GM13976 (cell line): ENCODE data around the gene HTR3A.
"Not testable (repeated sequence)": the region's sequence is repeated elsewhere in the genome, so short reads cannot be mapped to it uniquely, and the experiment has no call there.

Experiments
- DNase-seq: peaks from one replicate; pipeline ENCODE4 v3.0.0; 2012; ENCODE audit warnings: low spot score
- in situ Hi-C: fragments of 300-500 bp; cut with MboI; formaldehyde crosslinking; loops from one replicate; pipeline ENCODE4 v1.12.0; 2022; ENCODE audit warnings: low sequenced_read_pairs, mixed read lengths, inconsistent platforms; ENCODE audit not compliant: unreplicated experiment
- TF ChIP-seq, protein P1 (sequence below): IDR thresholded peaks from 2 replicates; pipeline ENCODE4 v1.5.1; 2012; ENCODE audit warnings: borderline replicate concordance, mild to moderate bottlenecking; ENCODE audit not compliant: insufficient read depth; ENCODE audit errors: extremely low read depth, missing control alignments, control extremely low read depth

Gene HTR3A

DNA sequence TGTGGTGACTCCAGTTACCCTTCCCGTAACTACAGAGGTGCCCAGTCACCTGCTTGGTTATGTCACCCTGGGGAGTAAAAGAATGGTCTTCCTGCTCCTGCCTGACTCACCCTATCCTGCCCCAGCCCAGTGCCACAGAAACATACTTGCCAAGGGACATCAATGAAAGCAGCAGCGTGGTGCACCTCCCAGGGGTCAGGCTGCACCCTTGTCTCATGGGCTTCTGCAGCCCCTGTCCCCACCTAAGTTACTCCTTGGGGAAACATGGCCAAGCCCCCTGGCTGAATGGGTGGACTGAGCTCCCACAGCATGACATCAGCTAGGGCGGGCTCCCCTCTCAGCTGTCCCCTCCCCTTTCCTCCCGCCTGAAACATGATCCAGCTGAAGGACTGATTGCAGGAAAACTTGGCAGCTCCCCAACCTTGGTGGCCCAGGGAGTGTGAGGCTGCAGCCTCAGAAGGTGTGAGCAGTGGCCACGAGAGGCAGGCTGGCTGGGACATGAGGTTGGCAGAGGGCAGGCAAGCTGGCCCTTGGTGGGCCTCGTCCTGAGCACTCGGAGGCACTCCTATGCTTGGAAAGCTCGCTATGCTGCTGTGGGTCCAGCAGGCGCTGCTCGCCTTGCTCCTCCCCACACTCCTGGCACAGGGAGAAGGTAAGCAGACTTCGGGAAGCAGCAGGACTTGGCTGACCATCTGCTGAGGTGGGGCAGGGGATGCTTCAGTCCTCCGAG lies at the start of gene HTR3A:
TSS of gene HTR3A (plus strand) at position 368 of the 730 bp plus-strand sequence. CDS start at position 586, 218 bp downstream.
- TF ChIP-seq, protein P1, sequence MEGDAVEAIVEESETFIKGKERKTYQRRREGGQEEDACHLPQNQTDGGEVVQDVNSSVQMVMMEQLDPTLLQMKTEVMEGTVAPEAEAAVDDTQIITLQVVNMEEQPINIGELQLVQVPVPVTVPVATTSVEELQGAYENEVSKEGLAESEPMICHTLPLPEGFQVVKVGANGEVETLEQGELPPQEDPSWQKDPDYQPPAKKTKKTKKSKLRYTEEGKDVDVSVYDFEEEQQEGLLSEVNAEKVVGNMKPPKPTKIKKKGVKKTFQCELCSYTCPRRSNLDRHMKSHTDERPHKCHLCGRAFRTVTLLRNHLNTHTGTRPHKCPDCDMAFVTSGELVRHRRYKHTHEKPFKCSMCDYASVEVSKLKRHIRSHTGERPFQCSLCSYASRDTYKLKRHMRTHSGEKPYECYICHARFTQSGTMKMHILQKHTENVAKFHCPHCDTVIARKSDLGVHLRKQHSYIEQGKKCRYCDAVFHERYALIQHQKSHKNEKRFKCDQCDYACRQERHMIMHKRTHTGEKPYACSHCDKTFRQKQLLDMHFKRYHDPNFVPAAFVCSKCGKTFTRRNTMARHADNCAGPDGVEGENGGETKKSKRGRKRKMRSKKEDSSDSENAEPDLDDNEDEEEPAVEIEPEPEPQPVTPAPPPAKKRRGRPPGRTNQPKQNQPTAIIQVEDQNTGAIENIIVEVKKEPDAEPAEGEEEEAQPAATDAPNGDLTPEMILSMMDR = no peak
- in situ Hi-C loops = no loop called here
- DNase-seq = no peak

DNA sequence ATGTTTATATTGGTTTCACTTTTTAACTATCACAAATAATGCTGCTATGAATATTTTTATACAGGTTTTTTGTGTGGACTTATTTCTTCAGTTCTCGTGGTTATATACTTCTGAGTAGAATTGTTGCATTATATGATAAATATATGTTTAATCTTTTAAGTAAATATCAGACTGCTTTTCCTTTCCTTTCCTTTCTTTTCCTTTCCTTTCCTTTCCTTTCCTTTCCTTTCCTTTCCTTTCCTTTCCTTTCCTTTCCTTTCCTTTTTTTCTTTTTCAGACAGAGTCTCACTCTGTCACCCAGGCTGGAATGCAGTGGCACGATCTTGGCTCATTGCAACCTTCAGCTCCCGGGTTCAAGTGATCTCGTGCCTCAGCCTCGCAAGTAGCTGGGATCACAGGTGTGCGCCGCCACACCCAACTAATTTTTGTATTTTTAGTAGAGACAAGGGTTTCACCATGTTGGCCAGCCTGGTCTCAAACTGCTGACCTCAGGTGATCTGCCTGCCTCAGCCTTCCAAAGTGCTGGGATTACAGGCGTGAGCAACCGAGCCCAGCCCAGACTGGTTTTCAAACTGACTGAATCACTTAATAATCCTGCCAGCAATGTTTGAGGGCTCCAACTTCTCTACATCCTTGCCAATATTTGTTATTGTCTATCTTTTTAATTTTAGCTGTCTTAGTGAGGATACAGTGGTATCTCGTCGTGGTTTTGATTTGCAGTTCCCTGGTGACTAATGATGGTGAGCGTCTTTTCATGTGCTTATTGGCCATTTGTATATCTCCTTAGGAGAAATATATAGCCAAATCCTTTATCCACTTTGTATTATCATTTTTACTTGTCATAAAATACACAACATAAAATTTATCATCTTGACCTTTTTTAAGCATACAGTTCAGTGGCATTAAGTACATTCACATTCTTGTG lies 48.4 kb upstream of the HTR3A start:
- in situ Hi-C loops = no loop called here

DNA sequence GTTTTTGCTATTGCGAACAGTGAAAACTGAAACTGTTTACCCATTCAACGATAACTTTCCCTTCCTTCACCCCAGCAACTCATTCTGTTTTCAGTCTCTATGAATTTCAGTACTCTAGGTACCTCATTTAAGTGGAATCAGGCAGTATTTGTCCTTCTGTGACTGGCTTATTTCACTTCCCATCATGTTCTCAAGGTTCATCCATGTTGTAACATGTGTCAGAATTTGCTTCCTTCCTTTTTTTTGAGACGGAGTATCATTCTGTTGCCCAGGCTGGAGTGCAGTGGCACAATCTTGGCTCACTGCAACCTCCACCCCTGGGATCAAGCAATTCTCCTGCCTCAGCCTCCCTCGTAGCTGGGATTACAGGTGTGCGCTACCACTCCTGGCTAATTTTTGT lies 46.6 kb upstream of the HTR3A start:
- TF ChIP-seq, protein P1 = no peak
- DNase-seq = no peak
- in situ Hi-C loops = no loop called here

More for the DNA sequence above, 48.4 kb upstream of the HTR3A start:
- DNase-seq = no peak
- TF ChIP-seq, protein P1 = no peak

DNA sequence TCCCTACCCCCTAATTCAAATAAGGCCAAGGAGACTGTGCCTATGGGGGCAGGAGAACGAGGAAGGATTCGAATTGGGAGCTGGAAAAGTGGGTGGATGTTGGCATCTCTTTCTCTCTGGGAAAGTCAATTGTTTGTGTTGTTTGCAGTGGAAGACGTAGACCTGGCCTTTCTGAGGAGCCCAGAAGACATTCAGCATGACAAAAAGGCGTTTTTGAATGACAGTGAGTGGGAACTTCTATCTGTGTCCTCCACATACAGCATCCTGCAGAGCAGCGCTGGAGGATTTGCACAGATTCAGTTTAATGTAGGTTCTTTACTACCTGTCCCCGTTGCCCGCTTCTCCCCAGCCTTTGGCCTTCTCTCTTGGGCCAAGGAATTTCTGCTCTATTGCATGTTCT lies 42.1 kb upstream of the HTR3A start:
- no peak for DNase-seq
- TF ChIP-seq, protein P1 = no peak
- in situ Hi-C loops = no loop called here

DNA sequence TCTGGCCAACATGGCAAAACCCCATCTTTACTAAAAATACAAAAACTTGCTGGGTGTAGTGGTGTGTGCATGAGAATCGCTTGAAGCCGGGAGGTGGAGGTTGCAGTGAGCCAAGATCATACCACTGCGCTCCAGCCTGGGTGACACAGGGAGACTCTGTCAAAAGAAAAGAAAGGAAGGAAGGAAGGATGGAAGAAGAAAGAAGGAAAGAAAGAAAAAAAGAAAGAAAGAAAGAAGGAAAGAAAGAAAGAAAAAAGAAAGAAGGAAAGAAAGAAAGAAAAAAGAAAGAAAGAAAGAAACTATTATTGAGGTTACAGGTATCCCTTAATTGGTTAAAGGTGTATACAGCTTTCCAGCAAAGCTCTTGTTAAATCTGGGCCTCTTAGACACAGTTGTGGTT lies 40.7 kb upstream of the HTR3A start:
- in situ Hi-C loops, DNase-seq: not testable (repeated sequence)

DNA sequence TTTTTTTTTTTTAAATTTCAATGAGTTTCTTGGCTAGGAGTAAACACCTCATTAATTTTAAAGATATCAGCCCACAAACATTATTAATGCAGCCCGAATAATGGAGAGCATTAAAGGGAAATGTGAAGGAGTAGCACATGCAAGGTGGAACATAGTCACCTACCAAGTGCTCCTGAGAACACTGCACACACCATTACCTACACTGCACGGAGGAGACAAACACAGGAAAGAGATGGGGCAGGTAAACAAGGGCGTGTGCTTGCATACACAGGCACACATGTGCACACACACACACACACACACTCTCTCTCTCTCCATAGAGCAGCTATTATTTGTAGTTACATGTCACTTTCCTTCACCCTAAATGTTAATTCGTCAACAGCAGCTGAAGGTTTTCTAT lies 40.1 kb upstream of the HTR3A start:
- TF ChIP-seq, protein P1 = no peak
- in situ Hi-C loops = no loop called here
- no peak for DNase-seq

DNA sequence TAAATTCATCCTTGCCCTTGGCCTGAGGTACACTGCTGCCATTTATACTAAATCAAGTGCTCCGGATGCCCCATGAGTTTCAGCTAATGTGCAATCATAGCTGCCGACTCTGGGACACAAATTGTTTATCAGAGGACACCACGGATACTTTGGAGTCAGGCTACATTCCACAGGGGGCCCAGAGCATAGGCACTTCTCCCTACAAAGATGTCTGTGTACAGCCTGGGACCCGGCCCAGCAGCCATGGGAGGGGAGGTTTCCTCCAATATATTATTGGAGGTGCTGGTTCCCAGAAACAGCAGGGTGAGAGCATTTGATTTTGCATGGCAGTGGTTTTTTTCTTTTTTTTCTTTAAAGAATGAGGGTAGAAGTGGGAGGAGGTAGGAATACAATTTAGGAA lies 39.0 kb upstream of the HTR3A start:
- no peak for DNase-seq
- TF ChIP-seq, protein P1 = no peak
- in situ Hi-C loops = no loop called here
